Activated T-cell treated with anti-CD3 and anti-CD28 coated beads, Interleukin-2, amount 50 U/mL, for 1 hour (primary cell): Measurements from ENCODE around the gene SATL1.
"Not testable (repeated sequence)": the region's sequence is repeated elsewhere in the genome, so short reads cannot be mapped to it uniquely, and the experiment has no call there.

Source experiments
- DNase-seq: peaks from one replicate; pipeline ENCODE4 v3.0.0-alpha.2; 2020

SATL1 gene, protein sequence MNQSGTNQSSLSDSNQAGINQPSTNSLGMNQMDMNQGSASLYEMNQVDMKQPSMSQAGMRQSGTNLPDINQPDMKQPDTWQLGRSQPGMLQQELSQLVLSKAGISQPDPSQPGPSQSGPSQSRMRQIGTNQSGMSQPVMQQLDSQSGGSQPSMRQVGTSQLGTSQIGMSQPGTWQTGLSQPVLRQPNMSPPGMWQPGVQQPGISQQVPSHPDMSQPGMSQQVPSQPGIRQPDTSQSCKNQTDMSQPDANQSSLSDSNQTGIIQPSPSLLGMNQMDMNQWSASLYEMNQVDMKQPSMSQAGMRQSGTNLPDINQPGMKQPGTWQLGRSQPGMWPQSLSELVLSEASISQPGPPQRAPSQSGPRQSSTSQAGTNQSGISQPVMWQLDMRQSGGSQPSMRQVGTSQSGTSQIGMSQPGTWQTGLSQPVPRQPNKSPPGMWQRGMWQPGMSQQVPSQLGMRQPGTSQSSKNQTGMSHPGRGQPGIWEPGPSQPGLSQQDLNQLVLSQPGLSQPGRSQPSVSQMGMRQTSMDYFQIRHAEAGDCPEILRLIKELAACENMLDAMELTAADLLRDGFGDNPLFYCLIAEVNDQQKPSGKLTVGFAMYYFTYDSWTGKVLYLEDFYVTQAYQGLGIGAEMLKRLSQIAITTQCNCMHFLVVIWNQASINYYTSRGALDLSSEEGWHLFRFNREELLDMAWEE

DNA sequence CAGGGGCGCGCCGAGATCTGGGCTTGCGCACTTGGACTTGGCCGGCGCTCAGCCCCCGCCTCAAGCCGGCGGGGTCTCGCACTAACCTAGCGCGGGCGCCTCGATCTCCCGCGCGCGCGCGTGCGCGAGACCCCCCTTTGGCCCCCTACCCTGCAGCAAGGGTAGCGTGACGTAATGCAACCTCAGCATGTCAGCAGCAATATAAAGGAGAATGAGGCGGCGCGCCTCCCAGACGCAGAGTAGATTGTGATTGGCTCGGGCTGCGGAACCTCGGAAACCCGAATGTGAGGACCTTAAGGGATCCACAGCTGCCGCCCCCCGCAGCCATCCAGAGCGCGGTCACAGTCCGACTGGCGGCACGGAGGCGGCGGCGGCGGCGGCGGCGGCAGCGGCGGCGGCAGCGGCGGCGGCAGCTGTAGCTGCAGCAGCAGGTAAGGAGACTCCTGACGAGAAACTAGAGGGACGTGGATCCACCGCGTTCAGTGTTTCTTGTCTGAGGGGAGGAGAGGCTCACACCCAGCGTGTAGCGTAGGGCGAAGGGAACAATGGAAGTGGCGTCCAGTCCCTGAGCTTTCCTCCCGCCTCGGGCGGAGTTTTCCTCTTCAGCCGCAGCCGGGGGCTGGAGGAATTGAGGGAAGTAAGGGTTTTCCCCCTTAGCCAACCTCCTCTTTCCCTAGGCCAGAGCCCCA lies at the start of gene SATL1, which contains the start of gene ZNF711:
Gene SATL1 (minus strand): TSS at position 19 of the 689 bp plus-strand sequence. CDS start 134,811 bp downstream, outside the sequence.
Gene ZNF711 (plus strand): TSS at position 231 of the 689 bp plus-strand sequence. CDS start 3,582 bp downstream, outside the sequence.
- peak; percentile 33 for DNase-seq

DNA sequence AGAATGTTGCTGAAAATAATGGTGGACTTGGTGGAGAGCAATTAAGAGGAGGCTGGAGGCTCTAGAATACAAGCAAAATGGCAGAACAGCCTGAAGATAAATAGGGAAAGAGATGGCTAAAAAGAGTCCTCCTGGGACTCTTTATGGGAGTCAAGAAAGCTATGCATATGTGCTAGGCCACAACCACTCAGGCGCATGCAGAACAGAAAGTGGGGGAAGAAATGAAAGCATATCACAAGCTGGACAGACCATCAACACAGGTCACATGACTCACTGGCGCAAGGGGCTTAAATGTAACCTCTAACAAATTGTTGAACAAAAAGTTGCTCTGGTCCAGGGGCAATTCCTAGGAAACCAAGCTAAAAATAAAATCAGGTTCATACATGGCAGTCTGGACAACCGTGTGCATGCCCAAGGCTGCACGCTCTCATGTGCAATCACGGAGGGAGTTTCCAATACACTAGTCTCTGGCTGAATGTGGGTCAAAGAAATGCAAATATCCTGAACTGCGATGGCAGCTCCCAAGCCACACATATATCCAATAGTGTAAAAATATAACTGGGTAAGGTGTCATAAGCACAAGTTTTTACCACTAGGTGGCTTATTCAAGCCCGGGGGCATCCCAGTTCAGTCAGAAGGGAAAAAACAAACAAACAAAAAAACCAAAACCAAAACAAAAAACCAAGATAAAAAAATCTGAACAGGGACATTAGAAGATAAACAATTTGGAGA lies 45.6 kb upstream of the SATL1 start:
- DNase-seq: no peak

- DNase-seq: not testable (repeated sequence)
Observed at GRCh38 chrX:85285286-85285685, 41.7 kb upstream of the SATL1 start.

DNA sequence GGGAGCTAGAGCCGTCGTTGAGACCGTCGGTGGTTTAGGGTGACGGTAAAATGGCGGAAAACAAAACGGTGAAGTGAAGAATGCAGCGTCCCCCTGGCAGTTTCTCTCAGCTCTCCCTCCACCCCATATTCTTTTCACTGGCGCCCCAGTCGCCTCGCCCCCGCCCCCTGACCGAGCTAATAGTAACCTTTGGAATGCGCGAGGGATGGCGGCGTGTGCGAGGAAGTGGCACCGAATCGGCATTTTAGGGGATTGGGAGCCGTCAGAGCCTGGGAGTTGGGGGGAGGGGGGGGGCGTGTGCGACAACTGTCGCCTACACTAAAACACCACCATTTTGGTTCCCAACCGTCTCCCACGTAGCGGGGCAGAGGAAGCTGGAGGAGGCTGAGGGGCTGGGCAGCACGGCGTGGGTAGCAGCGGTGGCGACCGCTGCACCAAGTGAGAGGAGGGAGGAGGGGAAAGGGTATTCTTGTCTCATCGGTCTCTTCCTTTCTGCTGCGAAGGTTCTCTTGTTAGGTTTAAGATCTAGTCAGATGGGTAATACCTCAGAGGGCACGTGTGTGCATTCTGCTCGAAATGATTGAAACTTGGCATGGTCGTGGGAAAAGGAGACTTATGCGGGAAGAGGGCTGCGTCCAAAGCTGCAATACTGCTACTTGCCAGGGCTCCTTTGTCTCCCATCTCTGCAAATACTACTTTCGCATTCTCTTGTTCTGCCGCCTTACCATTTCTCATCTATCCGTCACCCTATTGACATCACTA lies 1.1 kb upstream of the SATL1 start:
- peak; percentile 17 for DNase-seq

GRCh38 chrX:85243155-85243554 lies 424 bp downstream of the SATL1 start:
- no peak for DNase-seq

GRCh38 chrX:85223359-85223758 lies 20.2 kb downstream of the SATL1 start:
- no peak for DNase-seq

DNA sequence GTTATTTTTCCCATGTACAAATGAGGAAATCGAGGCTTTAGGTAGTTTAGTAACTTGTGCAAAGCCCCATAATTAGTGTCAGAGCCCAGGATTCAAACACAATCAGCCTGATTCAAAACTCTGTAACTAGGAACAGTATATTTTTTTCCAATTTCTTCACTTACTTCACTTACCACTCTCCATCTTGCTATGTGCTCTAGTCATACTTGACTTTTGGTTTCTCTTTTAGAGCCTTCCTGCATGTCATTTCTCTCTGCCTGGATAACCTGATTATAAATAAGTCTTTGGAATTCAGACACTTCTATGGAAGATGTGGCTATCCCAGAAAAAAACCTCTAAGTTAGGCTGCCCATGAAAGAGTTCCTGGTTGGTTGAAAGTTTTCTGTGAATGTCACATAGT lies 22.2 kb downstream of the SATL1 start:
- DNase-seq: no peak

DNA sequence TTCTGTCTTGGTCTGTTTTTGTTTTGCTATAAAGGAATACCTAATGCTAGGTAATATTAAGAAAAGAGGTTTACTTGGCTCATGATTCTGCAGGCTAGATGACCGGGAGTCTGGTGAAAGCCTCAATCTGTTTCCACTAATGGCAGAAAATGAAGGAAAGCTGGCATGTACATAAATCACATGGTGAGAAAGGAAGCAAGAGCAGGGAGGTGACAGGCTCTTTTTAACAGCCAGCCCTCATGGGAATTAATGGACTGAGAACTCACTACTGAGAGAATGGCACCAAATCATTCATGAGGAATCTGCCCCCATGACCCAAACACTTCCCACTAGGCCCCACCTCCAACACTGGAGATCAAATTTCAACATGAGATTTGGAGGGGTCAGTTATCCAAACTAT lies 27.6 kb downstream of the SATL1 start:
- no peak for DNase-seq

GRCh38 chrX:85213792-85214530 lies 29.6 kb downstream of the SATL1 start:
- no peak for DNase-seq

DNA sequence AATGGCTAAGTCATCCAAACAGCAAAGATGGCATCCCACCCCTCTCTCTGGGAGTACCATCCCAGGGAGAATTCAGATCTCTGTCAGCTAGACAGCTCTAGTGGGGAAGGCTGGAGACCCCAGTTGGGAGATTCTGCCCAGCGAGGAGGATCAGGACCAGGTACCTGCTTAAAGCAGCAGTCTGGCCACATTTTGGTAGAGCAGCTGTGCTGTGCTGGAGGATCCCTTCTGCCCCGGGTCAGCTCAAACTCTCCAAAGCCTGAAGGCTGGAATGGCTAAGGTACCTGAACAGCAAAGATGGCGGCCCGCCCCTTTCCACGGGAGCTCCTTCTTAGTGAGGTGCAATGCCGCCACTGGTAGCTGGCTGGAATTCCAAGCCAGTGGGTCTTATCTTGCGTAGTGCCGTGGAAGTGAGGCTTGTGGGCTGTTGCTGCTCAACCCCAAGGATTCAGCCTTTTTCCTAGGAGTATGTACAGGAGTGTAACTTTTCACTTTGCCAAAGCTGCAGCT lies 40.1 kb downstream of the SATL1 start:
- no peak for DNase-seq

GRCh38 chrX:85196319-85196718 lies 47.3 kb downstream of the SATL1 start:
- no peak for DNase-seq

- DNase-seq: no peak
Observed at GRCh38 chrX:85159644-85160043, 83.9 kb downstream of the SATL1 start.

DNA sequence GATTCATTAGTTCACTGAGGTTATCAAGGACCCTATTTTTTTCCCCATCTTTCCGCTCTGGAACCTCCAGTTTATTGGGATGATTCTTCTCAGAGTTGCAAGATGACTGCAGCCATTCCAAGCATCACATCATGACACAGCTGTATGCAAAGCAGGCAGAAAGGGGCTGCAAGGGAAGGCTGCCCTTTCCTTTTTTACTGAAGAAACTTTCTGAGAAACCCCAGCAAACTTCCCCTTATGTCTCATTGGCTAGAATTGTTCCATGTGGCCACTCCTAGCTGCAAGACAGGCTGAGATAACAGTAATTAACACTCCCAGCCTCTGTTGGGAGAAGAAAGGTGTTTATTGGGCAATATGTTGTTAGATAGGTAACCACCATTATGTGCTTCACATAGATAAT lies 102.6 kb downstream of the SATL1 start:
- DNase-seq: no peak

DNA sequence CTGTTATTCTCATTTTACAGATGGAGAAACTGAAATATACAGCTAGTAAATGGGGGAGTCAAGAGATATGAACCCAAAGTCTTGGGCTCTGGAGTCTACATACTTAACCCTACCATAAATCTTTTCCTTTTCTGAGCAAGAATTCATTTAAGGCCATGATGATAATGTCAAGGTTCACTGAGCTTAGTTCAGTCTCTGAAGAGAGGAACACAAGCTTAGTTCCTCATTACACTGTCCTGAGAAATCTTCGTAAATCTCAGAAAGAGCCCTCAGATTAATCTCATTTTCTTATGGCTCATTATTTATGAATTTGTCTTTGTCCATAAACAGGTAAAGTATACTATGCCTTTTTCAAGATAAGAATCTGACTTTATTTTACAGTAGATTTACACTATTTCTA lies 104.2 kb downstream of the SATL1 start:
- no peak for DNase-seq

DNA sequence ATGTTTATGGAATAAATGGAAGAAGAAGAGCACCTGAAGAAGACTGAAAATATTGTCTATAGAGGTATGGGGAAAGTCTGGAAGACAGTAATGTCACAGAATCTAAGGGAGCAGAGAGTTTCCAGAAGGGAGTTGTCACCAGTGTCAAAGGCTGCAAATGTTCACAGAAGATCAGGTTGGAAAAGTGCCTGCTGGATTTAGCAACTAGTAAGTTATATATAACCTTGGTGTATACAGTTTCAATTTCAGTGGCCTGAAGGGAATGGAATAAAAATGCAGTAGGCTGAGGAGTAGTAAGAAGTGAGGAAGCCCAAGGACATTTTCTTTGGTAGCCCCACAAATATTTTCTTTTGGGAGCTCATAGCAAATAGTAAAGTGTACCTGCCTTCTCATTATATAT lies 107.2 kb downstream of the SATL1 start:
- no peak for DNase-seq

DNA sequence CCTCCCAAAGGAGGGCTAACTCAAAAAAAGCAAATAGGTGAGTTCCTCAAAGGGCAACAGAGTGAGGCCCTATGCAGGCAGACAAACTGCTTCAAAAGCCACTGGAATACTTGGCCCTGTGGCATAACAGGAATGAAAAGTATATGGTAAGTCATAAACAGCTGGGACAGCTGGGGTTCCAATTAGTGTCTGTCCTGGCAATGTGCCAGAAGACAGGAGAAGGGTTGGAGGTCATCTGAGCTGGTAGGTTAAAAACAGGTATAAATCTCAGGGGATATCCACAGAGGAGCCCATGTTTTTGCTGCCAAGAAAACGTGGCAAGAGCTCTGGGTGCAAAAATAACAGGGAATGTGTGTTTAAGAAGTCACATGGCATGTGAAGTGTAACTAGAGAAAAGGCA lies 128.3 kb downstream of the SATL1 start:
- no peak for DNase-seq

DNA sequence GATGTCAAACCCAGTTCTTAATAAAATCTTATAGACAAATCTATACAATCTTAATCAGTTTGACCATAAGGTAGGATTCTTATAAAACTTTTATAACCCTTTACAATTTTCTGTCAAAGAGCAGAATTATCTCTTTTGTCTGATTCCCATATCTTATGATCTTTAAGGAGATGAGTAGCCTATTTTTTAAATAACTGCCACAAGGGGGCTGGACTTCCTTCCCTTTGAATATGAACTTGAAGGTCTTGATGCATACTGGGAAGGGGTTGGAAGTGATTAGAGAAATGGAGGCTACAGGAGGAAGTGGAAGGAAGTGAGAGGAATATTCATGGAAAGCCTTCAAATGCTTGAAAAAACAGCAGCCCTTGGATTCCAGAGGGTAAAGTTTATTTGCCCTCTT lies 128.8 kb downstream of the SATL1 start:
- no peak for DNase-seq

DNA sequence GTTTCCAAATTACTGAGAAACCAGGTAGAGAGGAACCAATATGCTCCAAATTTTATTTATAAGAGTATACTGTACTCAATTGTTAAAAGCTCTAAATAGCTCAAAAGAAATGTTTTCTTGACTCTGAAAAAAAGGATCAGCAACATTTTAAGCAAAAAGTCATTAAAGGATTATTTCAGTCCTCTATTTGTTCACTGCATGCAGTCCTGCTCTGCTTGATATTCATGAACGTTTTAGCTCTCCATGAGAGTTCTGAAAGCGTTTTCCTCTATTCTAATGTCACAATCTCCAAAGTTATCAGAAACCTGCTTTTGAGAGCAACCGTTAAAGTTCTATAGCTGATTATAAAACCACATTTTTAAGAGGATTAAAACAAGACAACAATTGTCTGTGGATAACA lies 129.4 kb downstream of the SATL1 start:
- DNase-seq: no peak

DNA sequence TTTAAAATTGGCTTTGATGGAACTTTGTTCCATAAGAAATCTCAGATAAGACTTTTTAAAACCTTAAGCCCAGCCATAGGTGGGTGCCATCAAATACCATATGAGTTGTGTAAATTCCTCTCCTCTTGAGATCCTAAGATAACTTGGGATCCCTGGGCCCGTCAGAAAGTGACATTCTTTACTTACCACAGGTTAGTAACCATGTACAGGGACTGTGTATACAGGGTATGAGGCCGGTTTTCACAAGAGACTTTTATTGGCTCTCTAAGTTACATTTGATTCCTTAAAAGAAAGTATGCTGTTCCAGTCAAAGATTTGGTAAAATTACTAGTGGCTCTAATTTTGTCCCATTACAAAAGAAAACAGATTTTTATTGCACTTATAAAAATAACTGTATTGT lies 129.8 kb downstream of the SATL1 start:
- no peak for DNase-seq

DNA sequence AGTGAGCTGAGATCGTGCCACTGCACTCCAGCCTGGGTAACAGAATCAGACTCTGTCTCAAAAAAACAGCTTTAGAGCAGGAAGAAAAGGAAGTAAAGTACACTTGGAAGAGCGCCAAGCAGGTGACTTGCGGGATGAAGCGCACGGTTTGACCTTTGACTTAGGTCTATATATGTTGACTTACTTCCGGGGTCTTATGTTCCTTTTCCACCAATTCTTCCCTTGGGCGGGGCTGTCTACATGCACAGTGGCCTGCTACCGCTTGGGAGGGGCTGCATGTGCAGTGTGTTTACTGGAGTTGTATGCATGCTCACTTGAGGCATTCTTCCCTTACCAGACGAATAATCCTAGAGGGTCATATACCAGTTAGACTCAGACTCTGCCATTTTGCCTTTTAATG lies 131.3 kb downstream of the SATL1 start:
- DNase-seq: no peak

DNA sequence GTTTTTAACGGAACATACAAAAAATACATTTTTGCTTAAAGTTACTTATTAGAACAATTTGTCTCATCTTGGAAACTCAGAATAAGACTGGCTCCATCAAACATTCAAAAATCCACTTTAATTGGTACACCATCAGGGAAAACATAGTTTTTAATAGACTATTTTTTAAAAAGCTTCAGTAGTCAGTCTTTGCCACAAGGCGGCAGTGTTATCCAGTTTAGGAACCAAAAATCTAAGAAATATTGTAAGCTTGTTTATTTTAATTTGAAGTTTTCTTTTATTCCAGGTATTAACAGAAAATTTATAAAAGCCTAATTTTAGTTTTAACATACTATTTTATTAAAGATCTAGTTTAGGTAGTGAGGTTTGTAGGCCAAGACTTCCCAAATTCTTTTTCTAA lies 132.2 kb downstream of the SATL1 start:
- DNase-seq: no peak
